GM18867 (cell line): ENCODE results near the gene DUXA.

Experiments
- ATAC-seq: cut with Tn5 transposase; IDR thresholded peaks from one replicate; pipeline ENCODE4 v1.9.1; 2021; ENCODE audit warnings: mild to moderate bottlenecking, moderate library complexity; ENCODE audit not compliant: unreplicated experiment

Gene DUXA

DNA sequence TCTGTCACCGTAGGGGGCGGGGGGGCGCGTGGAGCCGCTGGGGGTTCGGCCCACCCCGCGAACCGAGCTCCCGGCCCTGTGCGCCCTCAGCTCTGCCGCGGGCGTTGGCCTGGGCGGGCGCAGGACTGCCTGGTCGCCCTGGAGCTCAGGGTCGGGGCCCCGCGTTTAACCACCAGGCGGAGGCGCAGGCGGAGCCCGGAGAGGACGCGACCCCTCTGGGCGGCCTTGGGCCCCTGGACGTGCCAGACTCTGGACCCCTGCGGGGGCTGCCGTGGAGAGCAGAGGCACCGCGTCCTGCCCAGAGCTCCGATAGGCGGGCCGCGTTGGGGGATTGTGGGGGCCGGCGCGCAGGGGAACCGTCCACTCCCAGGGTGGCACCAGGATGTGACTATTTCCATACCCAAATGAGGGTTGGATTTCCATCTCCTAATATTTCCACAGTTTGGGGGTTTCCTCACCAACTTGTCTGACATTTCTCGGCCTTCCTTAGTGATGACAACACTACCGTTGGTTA is 60.5 kb downstream of the DUXA start:
- ATAC-seq = no peak

GRCh38 chr19:57105976-57106721 is 61.1 kb downstream of the DUXA start:
- ATAC-seq = no peak
